HCT116 (cell line): Measurements from ENCODE around the gene CCDC91.

Source experiments
- EZH2 ChIP-seq: fragments of 200-600 bp; sonication (generic); IDR thresholded peaks from 2 replicates; pipeline ENCODE4 v1.6.1; 2017; ENCODE audit warnings: antibody characterized with exemption, mixed run types
- JUND ChIP-seq: IDR thresholded peaks from 2 replicates; pipeline ENCODE4 v1.6.1; 2012
- POLR2A ChIP-seq: IDR thresholded peaks from 2 replicates; pipeline ENCODE4 v1.7.0; 2011; ENCODE audit warnings: borderline replicate concordance; ENCODE audit not compliant: insufficient read depth, insufficient read length; ENCODE audit errors: extremely low read depth
- POLR2AphosphoS5 ChIP-seq: IDR thresholded peaks from 2 replicates; pipeline ENCODE4 v1.6.1; 2011; ENCODE audit warnings: mild to moderate bottlenecking, low read depth, low read length, moderate library complexity
- TF ChIP-seq, protein P1 (sequence below): IDR thresholded peaks from 2 replicates; pipeline ENCODE4 v1.6.1; 2012; ENCODE audit warnings: low read depth
- TF ChIP-seq, protein P2 (sequence below), 3 experiments: fragments of 200-600 bp in 1 of 3; sonication (generic) in 1 of 3; IDR thresholded peaks in 2 of 3; conservative IDR thresholded peaks in 1 of 3; 2 replicates each; pipeline ENCODE4 v1.5.1; 2012 to 2017; ENCODE audit warnings: low read depth in 2 of 3, low read length in 2 of 3, antibody characterized with exemption in 1 of 3, borderline replicate concordance in 1 of 3, control low read depth in 1 of 3, mild to moderate bottlenecking in 1 of 3, mixed read lengths in 1 of 3, mixed run types in 1 of 3, moderate library complexity in 1 of 3; ENCODE audit not compliant: insufficient read depth in 1 of 3

DNA sequence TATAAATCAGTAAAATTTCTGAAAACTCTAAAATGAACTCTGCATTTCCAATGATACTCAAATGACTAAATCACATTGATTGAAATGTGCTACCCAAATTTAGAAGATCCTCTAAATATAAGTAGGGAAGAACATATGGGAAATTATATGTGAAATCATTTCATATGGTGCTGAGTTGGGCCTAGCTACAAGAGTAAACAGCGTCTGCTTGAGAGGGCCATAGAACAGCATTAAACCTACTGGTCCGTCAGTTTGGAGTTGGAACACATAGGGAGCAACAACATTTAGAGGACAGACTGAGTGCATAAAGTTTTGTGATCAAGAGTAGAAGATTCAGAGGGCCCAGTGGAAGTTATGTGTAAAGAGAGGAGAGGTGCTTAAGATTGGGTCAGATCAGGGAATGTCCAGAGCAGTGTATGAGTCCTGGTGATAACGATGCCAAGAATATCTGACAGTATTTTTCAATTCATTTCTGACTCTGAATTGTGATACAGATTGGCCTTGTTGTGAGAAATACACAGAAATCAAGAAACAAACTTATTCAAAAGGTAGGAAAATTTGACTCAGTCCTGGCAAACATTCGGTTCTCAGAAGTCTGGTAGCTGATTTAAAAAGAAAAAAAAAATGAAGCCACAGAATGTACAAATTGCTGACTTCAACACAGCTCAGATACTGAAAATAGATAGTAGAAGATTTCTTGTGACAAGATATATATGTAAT is 362.2 kb downstream of the CCDC91 start:
- TF ChIP-seq, protein P1, sequence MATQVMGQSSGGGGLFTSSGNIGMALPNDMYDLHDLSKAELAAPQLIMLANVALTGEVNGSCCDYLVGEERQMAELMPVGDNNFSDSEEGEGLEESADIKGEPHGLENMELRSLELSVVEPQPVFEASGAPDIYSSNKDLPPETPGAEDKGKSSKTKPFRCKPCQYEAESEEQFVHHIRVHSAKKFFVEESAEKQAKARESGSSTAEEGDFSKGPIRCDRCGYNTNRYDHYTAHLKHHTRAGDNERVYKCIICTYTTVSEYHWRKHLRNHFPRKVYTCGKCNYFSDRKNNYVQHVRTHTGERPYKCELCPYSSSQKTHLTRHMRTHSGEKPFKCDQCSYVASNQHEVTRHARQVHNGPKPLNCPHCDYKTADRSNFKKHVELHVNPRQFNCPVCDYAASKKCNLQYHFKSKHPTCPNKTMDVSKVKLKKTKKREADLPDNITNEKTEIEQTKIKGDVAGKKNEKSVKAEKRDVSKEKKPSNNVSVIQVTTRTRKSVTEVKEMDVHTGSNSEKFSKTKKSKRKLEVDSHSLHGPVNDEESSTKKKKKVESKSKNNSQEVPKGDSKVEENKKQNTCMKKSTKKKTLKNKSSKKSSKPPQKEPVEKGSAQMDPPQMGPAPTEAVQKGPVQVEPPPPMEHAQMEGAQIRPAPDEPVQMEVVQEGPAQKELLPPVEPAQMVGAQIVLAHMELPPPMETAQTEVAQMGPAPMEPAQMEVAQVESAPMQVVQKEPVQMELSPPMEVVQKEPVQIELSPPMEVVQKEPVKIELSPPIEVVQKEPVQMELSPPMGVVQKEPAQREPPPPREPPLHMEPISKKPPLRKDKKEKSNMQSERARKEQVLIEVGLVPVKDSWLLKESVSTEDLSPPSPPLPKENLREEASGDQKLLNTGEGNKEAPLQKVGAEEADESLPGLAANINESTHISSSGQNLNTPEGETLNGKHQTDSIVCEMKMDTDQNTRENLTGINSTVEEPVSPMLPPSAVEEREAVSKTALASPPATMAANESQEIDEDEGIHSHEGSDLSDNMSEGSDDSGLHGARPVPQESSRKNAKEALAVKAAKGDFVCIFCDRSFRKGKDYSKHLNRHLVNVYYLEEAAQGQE = no peak
- TF ChIP-seq EZH2 = no peak
- TF ChIP-seq, protein P2, sequence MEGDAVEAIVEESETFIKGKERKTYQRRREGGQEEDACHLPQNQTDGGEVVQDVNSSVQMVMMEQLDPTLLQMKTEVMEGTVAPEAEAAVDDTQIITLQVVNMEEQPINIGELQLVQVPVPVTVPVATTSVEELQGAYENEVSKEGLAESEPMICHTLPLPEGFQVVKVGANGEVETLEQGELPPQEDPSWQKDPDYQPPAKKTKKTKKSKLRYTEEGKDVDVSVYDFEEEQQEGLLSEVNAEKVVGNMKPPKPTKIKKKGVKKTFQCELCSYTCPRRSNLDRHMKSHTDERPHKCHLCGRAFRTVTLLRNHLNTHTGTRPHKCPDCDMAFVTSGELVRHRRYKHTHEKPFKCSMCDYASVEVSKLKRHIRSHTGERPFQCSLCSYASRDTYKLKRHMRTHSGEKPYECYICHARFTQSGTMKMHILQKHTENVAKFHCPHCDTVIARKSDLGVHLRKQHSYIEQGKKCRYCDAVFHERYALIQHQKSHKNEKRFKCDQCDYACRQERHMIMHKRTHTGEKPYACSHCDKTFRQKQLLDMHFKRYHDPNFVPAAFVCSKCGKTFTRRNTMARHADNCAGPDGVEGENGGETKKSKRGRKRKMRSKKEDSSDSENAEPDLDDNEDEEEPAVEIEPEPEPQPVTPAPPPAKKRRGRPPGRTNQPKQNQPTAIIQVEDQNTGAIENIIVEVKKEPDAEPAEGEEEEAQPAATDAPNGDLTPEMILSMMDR (IDR thresholded peaks at IDR 0.05 in 2 of 3, conservative IDR thresholded peaks at IDR 0.05 in 1 of 3; ENCODE audit: borderline replicate concordance in 1 of 3, insufficient read depth in 1 of 3, low read depth in 2 of 3, low read length in 2 of 3) = no peak
- no peak for TF ChIP-seq JUND
- no peak for TF ChIP-seq POLR2AphosphoS5
- TF ChIP-seq POLR2A = no peak
